IPS-15b (cell line): ENCODE measurements around the gene TBC1D22A.

ENCODE experiments used
- H3K27me3 ChIP-seq: one replicate; pipeline ENCODE4 v1.6.1; 2013; ENCODE audit warnings: low read length; ENCODE audit not compliant: control insufficient read depth, insufficient read depth
- H3K36me3 ChIP-seq: one replicate; pipeline ENCODE4 v1.6.1; 2013; ENCODE audit warnings: low read length; ENCODE audit not compliant: control insufficient read depth, insufficient read depth
- H3K4me1 ChIP-seq: one replicate; pipeline ENCODE4 v1.6.1; 2013; ENCODE audit warnings: mild to moderate bottlenecking, low read length; ENCODE audit not compliant: control insufficient read depth, insufficient read depth
- H3K4me3 ChIP-seq: one replicate; pipeline ENCODE4 v1.5.1; 2013; ENCODE audit warnings: low read depth, low read length
- H3K9ac ChIP-seq: one replicate; pipeline ENCODE4 v1.6.1; 2013; ENCODE audit warnings: low read depth, mild to moderate bottlenecking, low read length
- H3K9me3 ChIP-seq: one replicate; pipeline ENCODE4 v1.6.1; 2013; ENCODE audit warnings: mild to moderate bottlenecking, low read length; ENCODE audit not compliant: control insufficient read depth, insufficient read depth

The TBC1D22A gene

DNA sequence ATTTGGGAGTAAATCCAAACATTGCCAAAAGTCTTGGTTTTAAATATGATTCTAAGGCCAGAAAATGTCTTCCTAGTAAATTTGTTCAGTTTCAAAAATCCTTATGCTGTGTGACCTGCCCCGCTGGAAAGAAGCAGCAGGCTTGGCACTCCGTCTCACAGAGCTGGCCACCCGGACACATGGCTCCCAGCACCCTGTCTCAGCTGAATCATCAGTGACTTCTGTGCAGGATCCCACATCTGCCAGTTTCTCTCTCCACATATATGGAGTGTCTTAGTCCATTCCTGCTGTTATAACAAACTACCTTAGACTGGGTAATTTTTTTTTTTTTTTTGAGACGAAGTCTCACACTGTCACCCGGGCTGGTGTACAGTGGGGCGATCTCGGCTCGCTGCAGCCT, 356.7 kb downstream of the TBC1D22A start:
- Histone ChIP-seq H3K4me1 (no peaks in the 10 kb centered on the region), H3K27me3 (no peaks in the 10 kb centered on the region), H3K4me3 (no peak overlapping the region), H3K9me3 (no peaks in the 10 kb centered on the region), H3K9ac (no peak overlapping the region), H3K36me3 (no peaks in the 10 kb centered on the region)

- no peaks in the 10 kb centered on the region for H3K4me1 ChIP-seq
- no peaks in the 10 kb centered on the region for H3K9me3 ChIP-seq
- H3K36me3 ChIP-seq, result no peaks in the 10 kb centered on the region
- no peaks in the 10 kb centered on the region for H3K27me3 ChIP-seq
- no peak overlapping the region for H3K9ac ChIP-seq
- no peak overlapping the region for H3K4me3 ChIP-seq
Measured at GRCh38 chr22:47120399-47120798, 357.9 kb downstream of the TBC1D22A start.

GRCh38 chr22:47121791-47122190, 359.3 kb downstream of the TBC1D22A start:
- Histone ChIP-seq H3K9me3 (no peaks in the 10 kb centered on the region), H3K4me1 (no peaks in the 10 kb centered on the region), H3K27me3 (no peaks in the 10 kb centered on the region), H3K9ac (no peak overlapping the region), H3K4me3 (no peak overlapping the region), H3K36me3 (no peaks in the 10 kb centered on the region)

DNA sequence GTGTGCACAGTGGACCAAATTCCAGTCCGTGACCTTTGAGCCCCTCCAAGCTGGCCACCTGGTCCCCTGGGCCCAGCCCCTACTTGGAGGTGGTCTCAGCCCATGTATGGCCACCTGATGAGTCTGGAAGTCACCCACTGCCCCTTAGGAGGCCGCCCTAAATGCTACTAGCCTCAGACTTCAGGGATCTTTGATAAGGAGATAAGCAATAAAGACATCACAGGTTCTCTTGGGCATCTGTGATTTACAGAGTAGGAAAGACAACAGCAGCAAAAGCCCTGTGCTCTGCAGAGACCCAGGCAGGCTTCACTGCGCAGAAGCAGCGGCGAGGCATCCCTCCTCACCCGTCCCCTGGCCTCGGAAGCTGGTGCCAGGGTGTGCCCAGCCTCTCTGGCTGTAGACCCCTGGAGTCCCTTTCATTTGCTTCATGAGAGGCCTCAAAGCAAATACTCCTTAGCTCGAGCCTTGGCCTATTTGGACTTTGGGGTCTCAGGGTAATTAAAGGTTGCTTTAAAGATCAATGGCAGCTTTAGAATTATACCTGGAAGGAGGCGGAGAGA, 360.1 kb downstream of the TBC1D22A start:
- no peaks in the 10 kb centered on the region for H3K36me3 ChIP-seq
- H3K9ac ChIP-seq, result no peak overlapping the region
- no peaks in the 10 kb centered on the region for H3K4me1 ChIP-seq
- H3K9me3 ChIP-seq, result no peaks in the 10 kb centered on the region
- H3K4me3 ChIP-seq, result no peak overlapping the region
- no peaks in the 10 kb centered on the region for H3K27me3 ChIP-seq

GRCh38 chr22:47123006-47123826, 360.8 kb downstream of the TBC1D22A start:
- no peaks in the 10 kb centered on the region for H3K36me3 ChIP-seq
- H3K4me3 ChIP-seq, result no peak overlapping the region
- H3K9ac ChIP-seq, result no peak overlapping the region
- H3K27me3 ChIP-seq, result no peaks in the 10 kb centered on the region
- no peaks in the 10 kb centered on the region for H3K4me1 ChIP-seq
- no peaks in the 10 kb centered on the region for H3K9me3 ChIP-seq

- H3K36me3 ChIP-seq, result no peaks in the 10 kb centered on the region
- H3K27me3 ChIP-seq, result no peaks in the 10 kb centered on the region
- no peak overlapping the region for H3K4me3 ChIP-seq
- H3K9ac ChIP-seq, result no peak overlapping the region
- no peaks in the 10 kb centered on the region for H3K4me1 ChIP-seq
- no peaks in the 10 kb centered on the region for H3K9me3 ChIP-seq
Measured at GRCh38 chr22:47123827-47124442, 361.5 kb downstream of the TBC1D22A start.

- Histone ChIP-seq H3K9me3 (no peaks in the 10 kb centered on the region), H3K4me1 (no peaks in the 10 kb centered on the region), H3K27me3 (no peaks in the 10 kb centered on the region), H3K9ac (no peak overlapping the region), H3K36me3 (no peaks in the 10 kb centered on the region), H3K4me3 (no peak overlapping the region)
Measured at GRCh38 chr22:47124451-47124881, 362.0 kb downstream of the TBC1D22A start.

- no peak overlapping the region for H3K4me3 ChIP-seq
- H3K36me3 ChIP-seq, result no peaks in the 10 kb centered on the region
- H3K27me3 ChIP-seq, result no peaks in the 10 kb centered on the region
- no peaks in the 10 kb centered on the region for H3K4me1 ChIP-seq
- no peaks in the 10 kb centered on the region for H3K9me3 ChIP-seq
- H3K9ac ChIP-seq, result no peak overlapping the region
Measured at GRCh38 chr22:47124961-47125360, 362.5 kb downstream of the TBC1D22A start.

DNA sequence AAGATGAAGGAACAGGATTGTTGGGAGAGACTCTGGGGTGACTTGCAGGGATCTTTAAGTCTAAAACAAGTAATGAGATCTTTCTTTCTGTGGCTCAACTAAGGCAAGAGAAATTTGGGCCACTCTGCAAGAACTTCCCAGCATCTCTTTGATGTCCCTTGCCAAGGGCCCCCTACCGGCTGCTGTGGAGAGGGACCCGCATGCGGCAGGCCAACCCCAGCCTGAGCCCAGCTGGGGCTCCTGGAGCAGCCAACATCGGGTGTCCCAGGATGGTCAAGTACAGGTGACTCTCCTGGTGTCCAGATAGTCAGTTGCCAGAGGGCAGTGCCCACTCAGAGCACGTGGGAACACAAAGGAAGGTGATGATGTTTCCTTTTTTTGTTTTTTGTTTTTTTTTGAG, 363.2 kb downstream of the TBC1D22A start:
- Histone ChIP-seq H3K27me3 (no peaks in the 10 kb centered on the region), H3K4me3 (no peak overlapping the region), H3K36me3 (no peaks in the 10 kb centered on the region)

GRCh38 chr22:47126344-47126811, 363.9 kb downstream of the TBC1D22A start:
- Histone ChIP-seq H3K4me1 (no peaks in the 10 kb centered on the region), H3K4me3 (no peak overlapping the region), H3K9me3 (no peaks in the 10 kb centered on the region), H3K9ac (no peak overlapping the region), H3K27me3 (no peaks in the 10 kb centered on the region), H3K36me3 (no peaks in the 10 kb centered on the region)

More for the DNA sequence above, 363.2 kb downstream of the TBC1D22A start:
- H3K4me1 ChIP-seq, result no peaks in the 10 kb centered on the region
- H3K9me3 ChIP-seq, result no peaks in the 10 kb centered on the region
- no peak overlapping the region for H3K9ac ChIP-seq

DNA sequence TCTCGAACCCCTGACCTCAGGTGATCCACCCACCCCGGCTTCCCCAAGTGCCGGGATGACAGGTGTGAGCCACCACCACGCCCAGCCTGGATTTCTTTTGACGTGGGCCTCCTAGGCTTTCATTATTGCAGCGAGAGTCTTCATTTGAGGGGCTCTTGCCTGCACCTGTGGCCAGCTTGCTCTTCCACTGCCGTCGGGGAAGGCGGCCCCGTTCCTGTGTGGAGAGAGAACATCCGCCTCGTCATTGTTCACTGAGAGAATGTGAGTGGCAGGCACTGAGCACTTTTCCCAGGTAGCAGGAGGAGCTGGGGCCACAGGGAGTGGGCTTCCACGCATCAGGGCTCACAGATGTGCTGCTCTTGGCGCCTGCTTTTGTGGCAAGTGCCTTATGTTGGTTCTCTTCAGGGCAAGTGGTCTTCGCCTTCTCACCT, 365.0 kb downstream of the TBC1D22A start:
- H3K9me3 ChIP-seq, result no peaks in the 10 kb centered on the region
- no peak overlapping the region for H3K9ac ChIP-seq

DNA sequence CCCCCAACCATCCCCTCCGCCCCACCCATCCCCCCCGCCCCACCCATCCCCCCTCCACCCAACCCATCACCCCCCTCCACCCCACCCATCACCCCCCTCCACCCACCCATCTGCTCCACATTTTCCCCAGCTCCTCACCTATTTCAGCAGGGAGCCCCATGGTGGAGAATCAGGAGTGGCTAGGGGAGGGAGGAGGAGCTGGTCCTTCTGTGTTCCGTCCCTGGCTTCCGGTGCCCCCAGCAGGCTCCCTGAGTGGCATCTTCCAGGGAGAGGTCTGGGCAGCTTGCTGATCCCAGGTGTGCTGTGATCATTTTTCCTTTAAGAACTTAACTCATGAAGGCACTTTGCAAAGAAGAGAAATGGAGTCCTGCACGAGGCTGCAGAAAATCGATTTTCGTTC, 365.8 kb downstream of the TBC1D22A start:
- Histone ChIP-seq H3K4me3 (no peak overlapping the region), H3K27me3 (no peaks in the 10 kb centered on the region), H3K4me1 (no peaks in the 10 kb centered on the region), H3K9me3 (no peaks in the 10 kb centered on the region), H3K36me3 (no peaks in the 10 kb centered on the region), H3K9ac (no peak overlapping the region)

More for the DNA sequence above, 365.0 kb downstream of the TBC1D22A start:
- Histone ChIP-seq H3K36me3 (no peaks in the 10 kb centered on the region), H3K4me3 (no peak overlapping the region), H3K27me3 (no peaks in the 10 kb centered on the region), H3K4me1 (no peaks in the 10 kb centered on the region)
